HCT116 (cell line): ENCODE results near the gene BARX1. TPM values are rescaled to one million over a fixed set of nuclear protein-coding genes. Genes with fewer than 3 reads are reported as not detected.

Experiments used
- ATAC-seq: fragments of 200-7000 bp; cut with Tn5 transposase; 2 replicates; pipeline ENCODE4 v1.9.1; 2020; ENCODE audit warnings: mild to moderate bottlenecking, moderate library complexity
- BruUV-seq: library from RNA; stranded (reverse); fragments of 400-500 nt; replicated peaks from 2 replicates; lab custom pipeline; 2021; lab: Mats Ljungman, UMichigan
- CTCF ChIA-PET: fragments of 300-600 bp; sonication (Branson Sonifier 250); formaldehyde crosslinking; loops from one replicate; lab custom pipeline; 2021; ENCODE audit warnings: antibody characterized with exemption; lab: Charles Lee
- POLR2A ChIA-PET: fragments of 300-600, 350-600 bp; sonication (Branson Sonifier 250); formaldehyde crosslinking; loops from one replicate; lab custom pipeline; 2021; ENCODE audit warnings: antibody characterized with exemption; lab: Charles Lee
- RAD21 ChIA-PET, 2 experiments: fragments of 300-600 bp; sonication (Branson Sonifier 250); formaldehyde crosslinking; loops; one replicate each; lab custom pipeline; 2023; ENCODE audit warnings: low total read pairs in 2 of 2; ENCODE audit not compliant: uncharacterized antibody in 2 of 2, unreplicated experiment in 2 of 2, low non-redundant PET in 1 of 2; lab: Charles Lee
- DNase-seq: peaks from one replicate; pipeline ENCODE4 v3.0.0-alpha.2; 2010; ENCODE audit warnings: low read depth, low spot score
- H2AFZ ChIP-seq: fragments of 200-600 bp; shearing (Covaris generic), sonication (generic); 2 replicates; pipeline ENCODE4 v1.6.1; 2017; ENCODE audit warnings: low read depth, mixed run types, mixed read lengths, antibody characterized with exemption, low read length; ENCODE audit not compliant: poor library complexity, severe bottlenecking
- H3K27ac ChIP-seq: 2 replicates; pipeline ENCODE4 v1.5.1; 2012; ENCODE audit warnings: low read depth, low read length
- H3K27me3 ChIP-seq: fragments of 200-600 bp; sonication (generic); 2 replicates; pipeline ENCODE4 v1.6.1; 2016; ENCODE audit warnings: mixed run types, low read length, mixed read lengths; ENCODE audit not compliant: insufficient read depth
- H3K36me3 ChIP-seq, 2 experiments: fragments of 200-500 bp in 1 of 2; fragments of 200-600 bp in 1 of 2; sonication (Bioruptor generic) in 1 of 2; sonication (generic) in 1 of 2; 2 replicates each; pipeline versions ENCODE4 v1.5.1 to v1.6.1; 2014 to 2016; ENCODE audit warnings: low read length in 2 of 2, inconsistent platforms in 1 of 2, mixed read lengths in 1 of 2, mixed run types in 1 of 2; ENCODE audit not compliant: insufficient read depth in 2 of 2, control insufficient read depth in 1 of 2
- H3K4me1 ChIP-seq, 2 experiments: fragments of 200-600 bp in 1 of 2; sonication (generic) in 1 of 2; 2 replicates each; pipeline versions ENCODE4 v1.5.1 to v1.6.1; 2012 to 2017; ENCODE audit warnings: low read length in 2 of 2, inconsistent platforms in 1 of 2, mild to moderate bottlenecking in 1 of 2, mixed read lengths in 1 of 2, mixed run types in 1 of 2, moderate library complexity in 1 of 2; ENCODE audit not compliant: insufficient read depth in 2 of 2, control insufficient read depth in 1 of 2
- H3K4me2 ChIP-seq: fragments of 200-600 bp; sonication (generic); 2 replicates; pipeline ENCODE4 v1.6.1; 2017; ENCODE audit warnings: mixed run types, low read length, mixed read lengths
- H3K4me3 ChIP-seq, 2 experiments: fragments of 200-600 bp in 1 of 2; sonication (generic) in 1 of 2; replicated peaks in 1 of 2; 2 replicates each; pipeline ENCODE4 v1.5.1; 2011 to 2016; ENCODE audit warnings: low read length in 2 of 2, control low read depth in 1 of 2, low read depth in 1 of 2, mild to moderate bottlenecking in 1 of 2, mixed read lengths in 1 of 2, mixed run types in 1 of 2
- H3K79me2 ChIP-seq: fragments of 200-600 bp; sonication (generic); 2 replicates; pipeline ENCODE4 v1.6.1; 2017; ENCODE audit warnings: mild to moderate bottlenecking, mixed run types, low read length, moderate library complexity, mixed read lengths; ENCODE audit not compliant: insufficient read depth
- H3K9ac ChIP-seq: fragments of 200-600 bp; sonication (generic); 2 replicates; pipeline ENCODE4 v1.6.1; 2016; ENCODE audit warnings: low read length, mixed read lengths
- H3K9me2 ChIP-seq: fragments of 200-600 bp; sonication (generic), shearing (Covaris generic); 2 replicates; pipeline ENCODE4 v1.6.1; 2017; ENCODE audit warnings: mixed run types, mild to moderate bottlenecking, moderate library complexity; ENCODE audit not compliant: insufficient read depth
- H3K9me3 ChIP-seq, 2 experiments: fragments of 200-500 bp in 1 of 2; fragments of 200-600 bp in 1 of 2; sonication (Bioruptor generic) in 1 of 2; sonication (generic) in 1 of 2; 2 replicates each; pipeline ENCODE4 v1.6.1; 2014 to 2017; ENCODE audit warnings: low read length in 2 of 2, mixed read lengths in 2 of 2, inconsistent platforms in 1 of 2, low read depth in 1 of 2, mild to moderate bottlenecking in 1 of 2, mixed run types in 1 of 2, moderate library complexity in 1 of 2; ENCODE audit not compliant: control insufficient read depth in 1 of 2, insufficient read depth in 1 of 2
- H4K20me1 ChIP-seq: fragments of 200-600 bp; sonication (generic), shearing (Covaris generic); 2 replicates; pipeline ENCODE4 v1.6.1; 2017; ENCODE audit warnings: mixed run types, mild to moderate bottlenecking, moderate library complexity; ENCODE audit not compliant: insufficient read depth
- CBX3 ChIP-seq: IDR thresholded peaks from 2 replicates; pipeline ENCODE4 v1.6.1; 2012; ENCODE audit warnings: low read depth
- CEBPB ChIP-seq: IDR thresholded peaks from 2 replicates; pipeline ENCODE4 v1.6.1; 2012; ENCODE audit warnings: low read depth
- CTCF ChIP-seq, 3 experiments: fragments of 200-600 bp in 1 of 3; sonication (generic) in 1 of 3; IDR thresholded peaks in 2 of 3; conservative IDR thresholded peaks in 1 of 3; 2 replicates each; pipeline ENCODE4 v1.5.1; 2012 to 2017; ENCODE audit warnings: low read depth in 2 of 3, low read length in 2 of 3, antibody characterized with exemption in 1 of 3, borderline replicate concordance in 1 of 3, control low read depth in 1 of 3, mild to moderate bottlenecking in 1 of 3, mixed read lengths in 1 of 3, mixed run types in 1 of 3, moderate library complexity in 1 of 3; ENCODE audit not compliant: insufficient read depth in 1 of 3
- EGR1 ChIP-seq: IDR thresholded peaks from 2 replicates; pipeline ENCODE4 v1.6.1; 2012; ENCODE audit warnings: low read depth
- ELF1 ChIP-seq: IDR thresholded peaks from 2 replicates; pipeline ENCODE4 v1.6.1; 2012; ENCODE audit warnings: low read depth, borderline replicate concordance
- EZH2 ChIP-seq: fragments of 200-600 bp; sonication (generic); IDR thresholded peaks from 2 replicates; pipeline ENCODE4 v1.6.1; 2017; ENCODE audit warnings: antibody characterized with exemption, mixed run types
- EZH2phosphoT487 ChIP-seq: fragments of 200-600 bp; IDR thresholded peaks from 2 replicates; pipeline ENCODE4 v1.6.1; 2018; ENCODE audit warnings: antibody characterized with exemption, borderline replicate concordance
- FOSL1 ChIP-seq: IDR thresholded peaks from 2 replicates; pipeline ENCODE4 v1.6.1; 2012; ENCODE audit warnings: low read depth
- RAD21 ChIP-seq: IDR thresholded peaks from 2 replicates; pipeline ENCODE4 v1.6.1; 2012; ENCODE audit warnings: low read depth, mild to moderate bottlenecking
- REST ChIP-seq: IDR thresholded peaks from 2 replicates; pipeline ENCODE4 v1.6.1; 2012; ENCODE audit warnings: low read depth
- SP1 ChIP-seq: IDR thresholded peaks from 2 replicates; pipeline ENCODE4 v1.6.1; 2012; ENCODE audit warnings: low read depth
- TCF7L2 ChIP-seq: IDR thresholded peaks from 2 replicates; pipeline ENCODE4 v1.7.0; 2011; ENCODE audit warnings: borderline replicate concordance, inconsistent platforms; ENCODE audit not compliant: insufficient read depth, insufficient read length; ENCODE audit errors: extremely low read depth
- YY1 ChIP-seq: IDR thresholded peaks from 2 replicates; pipeline ENCODE4 v1.6.1; 2011; ENCODE audit warnings: low read length, low read depth, moderate library complexity, mild to moderate bottlenecking; ENCODE audit not compliant: insufficient replicate concordance; ENCODE audit errors: extremely low read depth
- ZFX ChIP-seq: fragments of 450-650 bp; IDR thresholded peaks from 2 replicates; pipeline ENCODE4 v1.6.1; 2017
- ZNF274 ChIP-seq: fragments of 200-500 bp; sonication (Bioruptor generic); IDR thresholded peaks from 2 replicates; pipeline ENCODE4 v1.6.1; 2014; ENCODE audit warnings: mild to moderate bottlenecking, low read depth, low read length, inconsistent platforms
- intact Hi-C: fragments of 100-400 bp; cut with micrococcal nuclease; formaldehyde crosslinking; loops from 2 replicates; pipeline ENCODE4 v1.10.0; 2022
- total RNA-seq: library from RNA; stranded (reverse); gene quantifications from one replicate; pipeline ENCODE4 v1.2.1, GENCODE V29; 2021; ENCODE audit not compliant: unreplicated experiment
- TF ChIP-seq, protein P1 (sequence below): IDR thresholded peaks from 2 replicates; pipeline ENCODE4 v1.6.1; 2012

BARX1 gene
- total RNA-seq, 1 experiment from 2014 or later: not detected

- Histone ChIP-seq H3K27ac (no peak overlapping the region), H3K9ac (no peak overlapping the region), H3K36me3 (no peaks in the 10 kb centered on the region), H3K79me2 (no peaks in the 10 kb centered on the region), H3K4me3 (no peak overlapping the region), H3K27me3 (no peaks in the 10 kb centered on the region), H3K9me3 (no peaks in the 10 kb centered on the region), H3K4me1 (no peaks in the 10 kb centered on the region), H3K4me2 (no peak overlapping the region), H4K20me1 (no peaks in the 10 kb centered on the region), H3K9me2 (no peaks in the 10 kb centered on the region), H2AFZ (no peak overlapping the region)
- TF ChIP-seq FOSL1: no peak
- ATAC-seq: no peak
- intact Hi-C loops: no loop called here
- DNase-seq: no peak
- ChIA-PET POLR2A (no interaction called here), CTCF (interaction anchor here (1.7 kb wide), 1 partner anchor 10 kb away, joined by 6 read pairs; no protein-coding TSS in a partner anchor), RAD21 (interaction anchor here in 1 of 2 experiments (0.6 kb wide), 1 partner anchor 1853 kb away, joined by 3 read pairs; no protein-coding TSS in a partner anchor)
- no TSS peak for BruUV-seq
Measured at GRCh38 chr9:93992830-93993229, 37.7 kb upstream of the BARX1 start.

- DNase-seq (no peak), ATAC-seq (no peak)
- Histone ChIP-seq H3K9me3 (no peaks in the 10 kb centered on the region), H2AFZ (no peak overlapping the region), H3K9ac (no peak overlapping the region), H3K4me3 (no peak overlapping the region), H4K20me1 (no peaks in the 10 kb centered on the region), H3K4me2 (no peak overlapping the region), H3K4me1 (no peaks in the 10 kb centered on the region), H3K27me3 (no peaks in the 10 kb centered on the region), H3K36me3 (no peaks in the 10 kb centered on the region), H3K27ac (no peak overlapping the region), H3K9me2 (no peaks in the 10 kb centered on the region), H3K79me2 (no peaks in the 10 kb centered on the region)
- intact Hi-C loops: no loop called here
- CTCF ChIA-PET: no interaction called here
- no TSS peak for BruUV-seq
- RAD21 ChIA-PET: no interaction called here
- POLR2A ChIA-PET: no interaction called here
- TF ChIP-seq ELF1: no peak
- no peak for TF ChIP-seq CBX3
- TF ChIP-seq SP1: no peak
- no peak for TF ChIP-seq EGR1
- TF ChIP-seq, protein P1, sequence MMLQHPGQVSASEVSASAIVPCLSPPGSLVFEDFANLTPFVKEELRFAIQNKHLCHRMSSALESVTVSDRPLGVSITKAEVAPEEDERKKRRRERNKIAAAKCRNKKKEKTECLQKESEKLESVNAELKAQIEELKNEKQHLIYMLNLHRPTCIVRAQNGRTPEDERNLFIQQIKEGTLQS: no peak
- TF ChIP-seq CEBPB: no peak
- TF ChIP-seq YY1: no peak
- no peak for TF ChIP-seq REST
- TF ChIP-seq EZH2: no peak
- TF ChIP-seq FOSL1: no peak
- TF ChIP-seq ZNF274: no peak
- TF ChIP-seq RAD21: no peak
- TF ChIP-seq EZH2phosphoT487: no peak
- no peak for TF ChIP-seq ZFX
- no peak for TF ChIP-seq TCF7L2
- no peak for TF ChIP-seq CTCF (IDR thresholded peaks at IDR 0.05 in 2 of 3, conservative IDR thresholded peaks at IDR 0.05 in 1 of 3; ENCODE audit: borderline replicate concordance in 1 of 3, insufficient read depth in 1 of 3, low read depth in 2 of 3, low read length in 2 of 3)
Measured at GRCh38 chr9:93990448-93990847, 35.3 kb upstream of the BARX1 start.
